PC-9 (cell line): Measurements from ENCODE around the gene BCL6.

Experiments
- EZH2 ChIP-seq: fragments of 200-600 bp; sonication (generic); IDR thresholded peaks from 2 replicates; pipeline ENCODE4 v1.8.0; 2017; ENCODE audit warnings: antibody characterized with exemption, low read depth
- TF ChIP-seq, protein P1 (sequence below): fragments of 200-600 bp; sonication (generic); conservative IDR thresholded peaks from 2 replicates; pipeline ENCODE4 v1.6.1; 2017; ENCODE audit warnings: mixed run types, antibody characterized with exemption, mild to moderate bottlenecking, moderate library complexity

DNA sequence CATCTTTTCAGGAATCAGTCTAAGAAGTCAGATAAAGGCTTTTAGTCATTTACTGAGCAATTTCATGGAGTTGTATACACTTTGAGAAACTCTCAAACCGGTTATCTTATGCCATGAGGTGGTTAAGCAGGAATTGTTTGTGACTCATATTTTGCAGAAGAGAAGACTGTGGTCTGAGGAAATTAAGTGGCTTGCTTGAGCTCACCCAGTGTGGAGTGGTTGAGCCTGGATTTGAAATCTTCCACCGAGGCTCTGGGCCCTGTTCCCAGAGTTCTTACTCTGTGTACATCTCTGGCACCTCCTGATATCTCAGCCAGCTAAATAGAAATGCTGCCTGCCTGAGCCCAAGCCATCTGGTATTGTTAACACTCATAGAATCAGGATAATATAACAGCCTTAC is 37.8 kb upstream of the BCL6 start:
- no peak for TF ChIP-seq EZH2
- TF ChIP-seq, protein P1, sequence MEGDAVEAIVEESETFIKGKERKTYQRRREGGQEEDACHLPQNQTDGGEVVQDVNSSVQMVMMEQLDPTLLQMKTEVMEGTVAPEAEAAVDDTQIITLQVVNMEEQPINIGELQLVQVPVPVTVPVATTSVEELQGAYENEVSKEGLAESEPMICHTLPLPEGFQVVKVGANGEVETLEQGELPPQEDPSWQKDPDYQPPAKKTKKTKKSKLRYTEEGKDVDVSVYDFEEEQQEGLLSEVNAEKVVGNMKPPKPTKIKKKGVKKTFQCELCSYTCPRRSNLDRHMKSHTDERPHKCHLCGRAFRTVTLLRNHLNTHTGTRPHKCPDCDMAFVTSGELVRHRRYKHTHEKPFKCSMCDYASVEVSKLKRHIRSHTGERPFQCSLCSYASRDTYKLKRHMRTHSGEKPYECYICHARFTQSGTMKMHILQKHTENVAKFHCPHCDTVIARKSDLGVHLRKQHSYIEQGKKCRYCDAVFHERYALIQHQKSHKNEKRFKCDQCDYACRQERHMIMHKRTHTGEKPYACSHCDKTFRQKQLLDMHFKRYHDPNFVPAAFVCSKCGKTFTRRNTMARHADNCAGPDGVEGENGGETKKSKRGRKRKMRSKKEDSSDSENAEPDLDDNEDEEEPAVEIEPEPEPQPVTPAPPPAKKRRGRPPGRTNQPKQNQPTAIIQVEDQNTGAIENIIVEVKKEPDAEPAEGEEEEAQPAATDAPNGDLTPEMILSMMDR, result no peak
